Keratinocyte (primary cell): Measurements from ENCODE around the gene ELAPOR1.

Experiments
- EZH2 ChIP-seq: IDR thresholded peaks from one replicate; pipeline ENCODE4 v1.6.1; 2012; ENCODE audit warnings: inconsistent platforms, mild to moderate bottlenecking, low read length, moderate library complexity
- TF ChIP-seq, protein P1 (sequence below), 3 experiments: IDR thresholded peaks in 1 of 3; conservative IDR thresholded peaks in 1 of 3; optimal IDR thresholded peaks in 1 of 3; 2 replicates in 2 of 3; 3 replicates in 1 of 3; pipeline versions ENCODE3 to v1.5.1; 2011; ENCODE audit warnings: low read length in 3 of 3, mild to moderate bottlenecking in 3 of 3, moderate library complexity in 2 of 3, control low read depth in 1 of 3, inconsistent platforms in 1 of 3; ENCODE audit not compliant: insufficient read depth in 2 of 3; ENCODE audit errors: extremely low read depth in 1 of 3

DNA sequence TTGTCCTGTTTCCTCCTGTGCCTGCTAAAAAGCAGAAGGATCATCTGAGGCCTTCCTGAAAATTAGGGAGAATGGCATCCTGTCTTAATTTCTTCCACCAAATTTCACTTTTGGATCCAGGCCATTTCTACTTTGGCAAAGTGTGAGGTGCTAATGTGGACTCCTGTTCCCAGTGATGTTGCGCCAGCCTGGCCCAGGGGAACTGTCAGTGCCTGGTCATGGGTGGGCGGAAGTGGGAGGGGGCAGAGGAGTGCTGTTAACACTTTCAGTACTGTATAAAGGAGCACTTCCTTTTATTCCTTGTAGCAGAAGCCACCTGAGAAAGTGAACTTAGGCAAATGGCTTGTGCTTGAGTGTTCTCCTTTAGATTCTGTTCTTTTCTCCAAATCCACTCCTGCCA is 19.9 kb downstream of the ELAPOR1 start:
- no peak for TF ChIP-seq EZH2
- TF ChIP-seq, protein P1, sequence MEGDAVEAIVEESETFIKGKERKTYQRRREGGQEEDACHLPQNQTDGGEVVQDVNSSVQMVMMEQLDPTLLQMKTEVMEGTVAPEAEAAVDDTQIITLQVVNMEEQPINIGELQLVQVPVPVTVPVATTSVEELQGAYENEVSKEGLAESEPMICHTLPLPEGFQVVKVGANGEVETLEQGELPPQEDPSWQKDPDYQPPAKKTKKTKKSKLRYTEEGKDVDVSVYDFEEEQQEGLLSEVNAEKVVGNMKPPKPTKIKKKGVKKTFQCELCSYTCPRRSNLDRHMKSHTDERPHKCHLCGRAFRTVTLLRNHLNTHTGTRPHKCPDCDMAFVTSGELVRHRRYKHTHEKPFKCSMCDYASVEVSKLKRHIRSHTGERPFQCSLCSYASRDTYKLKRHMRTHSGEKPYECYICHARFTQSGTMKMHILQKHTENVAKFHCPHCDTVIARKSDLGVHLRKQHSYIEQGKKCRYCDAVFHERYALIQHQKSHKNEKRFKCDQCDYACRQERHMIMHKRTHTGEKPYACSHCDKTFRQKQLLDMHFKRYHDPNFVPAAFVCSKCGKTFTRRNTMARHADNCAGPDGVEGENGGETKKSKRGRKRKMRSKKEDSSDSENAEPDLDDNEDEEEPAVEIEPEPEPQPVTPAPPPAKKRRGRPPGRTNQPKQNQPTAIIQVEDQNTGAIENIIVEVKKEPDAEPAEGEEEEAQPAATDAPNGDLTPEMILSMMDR (optimal IDR thresholded peaks at IDR 0.05 in 1 of 3, IDR thresholded peaks at IDR 0.05 in 1 of 3, conservative IDR thresholded peaks at IDR 0.05 in 1 of 3; ENCODE audit: extremely low read depth in 1 of 3, insufficient read depth in 2 of 3, low read length in 3 of 3), result no peak
